GM18951 (cell line): ENCODE results near the gene CRB1.
"Not testable (repeated sequence)": the region's sequence is repeated elsewhere in the genome, so short reads cannot be mapped to it uniquely, and the experiment has no call there.

Source experiments
- POLR2A ChIP-seq: IDR thresholded peaks from 4 replicates; pipeline ENCODE4 v1.6.1; 2011; ENCODE audit warnings: mild to moderate bottlenecking; ENCODE audit not compliant: insufficient read length, insufficient read depth; ENCODE audit errors: extremely low read depth
- in situ Hi-C: fragments of 300-500 bp; cut with MboI; formaldehyde crosslinking; loops from one replicate; pipeline ENCODE4 v1.12.0; 2022; ENCODE audit warnings: low sequenced_read_pairs, mixed read lengths, inconsistent platforms; ENCODE audit not compliant: unreplicated experiment

Gene CRB1

GRCh38 chr1:197388801-197389200 is 120.7 kb downstream of the CRB1 start:
- in situ Hi-C loops: no loop called here
- no peak for TF ChIP-seq POLR2A

GRCh38 chr1:197390856-197391255 is 122.8 kb downstream of the CRB1 start:
- no peak for TF ChIP-seq POLR2A
- in situ Hi-C loops: no loop called here

- no peak for TF ChIP-seq POLR2A
- in situ Hi-C loops: no loop called here
Measured at GRCh38 chr1:197391303-197392226, 123.5 kb downstream of the CRB1 start.

GRCh38 chr1:197392541-197392940 is 124.5 kb downstream of the CRB1 start:
- in situ Hi-C loops: no loop called here
- TF ChIP-seq POLR2A: no peak

GRCh38 chr1:197393105-197393504 is 125.1 kb downstream of the CRB1 start:
- in situ Hi-C loops: no loop called here
- no peak for TF ChIP-seq POLR2A

- in situ Hi-C loops: no loop called here
- TF ChIP-seq POLR2A: no peak
Measured at GRCh38 chr1:197393772-197394171, 125.7 kb downstream of the CRB1 start.

- in situ Hi-C loops: no loop called here
- no peak for TF ChIP-seq POLR2A
Measured at GRCh38 chr1:197394831-197395608, 127.0 kb downstream of the CRB1 start.

GRCh38 chr1:197397895-197398294 is 129.8 kb downstream of the CRB1 start:
- TF ChIP-seq POLR2A: no peak
- in situ Hi-C loops: no loop called here

- in situ Hi-C loops: no loop called here
- TF ChIP-seq POLR2A: no peak
Measured at GRCh38 chr1:197399755-197400521, 131.9 kb downstream of the CRB1 start.

- in situ Hi-C loops: no loop called here
- no peak for TF ChIP-seq POLR2A
Measured at GRCh38 chr1:197400522-197400902, 132.5 kb downstream of the CRB1 start.

- in situ Hi-C loops: no loop called here
- no peak for TF ChIP-seq POLR2A
Measured at GRCh38 chr1:197402189-197402588, 134.1 kb downstream of the CRB1 start.

GRCh38 chr1:197404774-197405173 is 136.7 kb downstream of the CRB1 start:
- in situ Hi-C loops: not testable (repeated sequence)

GRCh38 chr1:197405614-197406013 is 137.6 kb downstream of the CRB1 start:
- in situ Hi-C loops: not testable (repeated sequence)

GRCh38 chr1:197413564-197413963 is 145.5 kb downstream of the CRB1 start:
- in situ Hi-C loops: no loop called here
- TF ChIP-seq POLR2A: no peak

GRCh38 chr1:197415221-197415620 is 147.2 kb downstream of the CRB1 start:
- in situ Hi-C loops: no loop called here
- no peak for TF ChIP-seq POLR2A
